A204.1 (cell line): ENCODE measurements around the gene DNAJC6.
"Not testable (repeated sequence)": the region's sequence is repeated elsewhere in the genome, so short reads cannot be mapped to it uniquely, and the experiment has no call there.

Experiments
- FAIRE-seq: peaks from 2 replicates; lab custom pipeline; 2012; peaks lifted over from hg19 to GRCh38; lab: Jason Lieb, UNC

Gene DNAJC6

GRCh38 chr1:65357291-65357960, 48.1 kb downstream of the DNAJC6 start:
- FAIRE-seq: no peak

- no peak for FAIRE-seq
These were observed 50.5 kb downstream of the DNAJC6 start for GRCh38 chr1:65359888-65360287.

GRCh38 chr1:65360648-65361047, 51.3 kb downstream of the DNAJC6 start:
- FAIRE-seq: no peak

- no peak for FAIRE-seq
These were observed 53.2 kb downstream of the DNAJC6 start for GRCh38 chr1:65362545-65362944.

GRCh38 chr1:65363484-65363883, 54.1 kb downstream of the DNAJC6 start:
- FAIRE-seq: no peak

GRCh38 chr1:65368403-65368802, 59.1 kb downstream of the DNAJC6 start:
- no peak for FAIRE-seq

GRCh38 chr1:65371544-65371943, 62.2 kb downstream of the DNAJC6 start:
- FAIRE-seq: no peak

GRCh38 chr1:65372557-65372956, 63.2 kb downstream of the DNAJC6 start:
- FAIRE-seq: no peak

- FAIRE-seq: no peak
These were observed 68.3 kb downstream of the DNAJC6 start for GRCh38 chr1:65377496-65378246.

- no peak for FAIRE-seq
These were observed 69.1 kb downstream of the DNAJC6 start for GRCh38 chr1:65378247-65378946.

GRCh38 chr1:65384426-65384825, 75.1 kb downstream of the DNAJC6 start:
- FAIRE-seq: not testable (repeated sequence)

- FAIRE-seq: no peak
These were observed 77.1 kb downstream of the DNAJC6 start for GRCh38 chr1:65386439-65386838.

GRCh38 chr1:65387821-65388220, 78.5 kb downstream of the DNAJC6 start:
- no peak for FAIRE-seq

- FAIRE-seq: no peak
These were observed 79.8 kb downstream of the DNAJC6 start for GRCh38 chr1:65388908-65389695.

GRCh38 chr1:65392497-65392896, 83.2 kb downstream of the DNAJC6 start:
- no peak for FAIRE-seq

- no peak for FAIRE-seq
These were observed 84.0 kb downstream of the DNAJC6 start for GRCh38 chr1:65393347-65393746.

GRCh38 chr1:65393928-65394327, 84.6 kb downstream of the DNAJC6 start:
- no peak for FAIRE-seq

- FAIRE-seq: no peak
These were observed 86.7 kb downstream of the DNAJC6 start for GRCh38 chr1:65395887-65396612.

- FAIRE-seq: no peak
These were observed 88.7 kb downstream of the DNAJC6 start for GRCh38 chr1:65398083-65398482.

- FAIRE-seq: no peak
These were observed 89.7 kb downstream of the DNAJC6 start for GRCh38 chr1:65399003-65399402.

- FAIRE-seq: no peak
These were observed 92.3 kb downstream of the DNAJC6 start for GRCh38 chr1:65401612-65402011.

GRCh38 chr1:65404941-65405340, 95.6 kb downstream of the DNAJC6 start:
- FAIRE-seq: no peak
